Measurements from ENCODE around the gene TRMT112.

DNA sequence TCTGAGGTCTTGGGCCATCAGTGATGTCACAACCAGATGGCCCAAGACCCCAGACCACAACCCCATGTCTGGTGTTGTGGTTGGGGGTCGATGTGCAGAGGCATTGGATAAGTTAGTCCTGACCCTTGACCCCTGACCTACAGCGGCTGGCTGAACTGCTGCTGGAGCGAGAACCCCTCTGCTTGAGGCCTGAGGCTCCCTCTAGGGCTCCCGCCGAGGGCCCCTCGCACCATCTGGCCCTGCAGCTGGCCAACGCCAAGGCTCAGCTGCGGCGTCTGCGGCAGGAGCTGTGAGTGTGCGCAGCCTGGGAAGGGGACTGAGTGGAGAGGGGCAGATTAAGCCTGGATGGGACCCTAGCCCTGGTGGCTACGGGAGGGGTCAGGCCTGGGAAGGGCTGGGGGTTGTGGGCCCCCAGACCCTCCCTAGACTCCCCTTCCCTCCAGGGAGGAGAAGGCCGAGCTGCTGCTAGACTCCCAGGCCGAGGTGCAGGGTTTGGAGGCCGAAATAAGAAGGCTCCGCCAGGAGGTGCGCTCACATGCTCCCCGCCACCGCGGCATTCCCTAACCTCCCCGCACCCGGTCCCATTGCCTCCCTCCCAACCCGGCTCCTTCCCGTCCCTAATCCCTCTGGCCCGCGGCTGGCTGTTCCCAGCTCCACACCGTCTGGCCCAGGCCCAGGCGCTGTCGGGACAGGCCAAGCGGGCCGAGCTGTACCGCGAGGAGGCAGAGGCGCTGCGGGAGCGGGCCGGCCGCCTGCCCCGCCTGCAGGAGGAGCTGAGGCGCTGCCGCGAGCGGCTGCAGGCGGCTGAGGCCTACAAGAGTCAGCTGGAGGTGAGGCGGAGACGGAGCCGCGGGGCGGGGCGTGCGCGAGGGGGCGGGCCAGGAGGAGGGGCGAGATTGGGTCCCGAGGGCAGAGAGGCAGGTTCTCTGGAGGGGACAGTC is 24.8 kb upstream of the TRMT112 start:
- TF ChIP-seq, protein P1, sequence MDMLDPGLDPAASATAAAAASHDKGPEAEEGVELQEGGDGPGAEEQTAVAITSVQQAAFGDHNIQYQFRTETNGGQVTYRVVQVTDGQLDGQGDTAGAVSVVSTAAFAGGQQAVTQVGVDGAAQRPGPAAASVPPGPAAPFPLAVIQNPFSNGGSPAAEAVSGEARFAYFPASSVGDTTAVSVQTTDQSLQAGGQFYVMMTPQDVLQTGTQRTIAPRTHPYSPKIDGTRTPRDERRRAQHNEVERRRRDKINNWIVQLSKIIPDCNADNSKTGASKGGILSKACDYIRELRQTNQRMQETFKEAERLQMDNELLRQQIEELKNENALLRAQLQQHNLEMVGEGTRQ (IDR thresholded peaks at IDR 0.05; ENCODE audit: low read depth, low read length): no peak
- TF ChIP-seq, protein P2, sequence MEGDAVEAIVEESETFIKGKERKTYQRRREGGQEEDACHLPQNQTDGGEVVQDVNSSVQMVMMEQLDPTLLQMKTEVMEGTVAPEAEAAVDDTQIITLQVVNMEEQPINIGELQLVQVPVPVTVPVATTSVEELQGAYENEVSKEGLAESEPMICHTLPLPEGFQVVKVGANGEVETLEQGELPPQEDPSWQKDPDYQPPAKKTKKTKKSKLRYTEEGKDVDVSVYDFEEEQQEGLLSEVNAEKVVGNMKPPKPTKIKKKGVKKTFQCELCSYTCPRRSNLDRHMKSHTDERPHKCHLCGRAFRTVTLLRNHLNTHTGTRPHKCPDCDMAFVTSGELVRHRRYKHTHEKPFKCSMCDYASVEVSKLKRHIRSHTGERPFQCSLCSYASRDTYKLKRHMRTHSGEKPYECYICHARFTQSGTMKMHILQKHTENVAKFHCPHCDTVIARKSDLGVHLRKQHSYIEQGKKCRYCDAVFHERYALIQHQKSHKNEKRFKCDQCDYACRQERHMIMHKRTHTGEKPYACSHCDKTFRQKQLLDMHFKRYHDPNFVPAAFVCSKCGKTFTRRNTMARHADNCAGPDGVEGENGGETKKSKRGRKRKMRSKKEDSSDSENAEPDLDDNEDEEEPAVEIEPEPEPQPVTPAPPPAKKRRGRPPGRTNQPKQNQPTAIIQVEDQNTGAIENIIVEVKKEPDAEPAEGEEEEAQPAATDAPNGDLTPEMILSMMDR (conservative IDR thresholded peaks at IDR 0.05; ENCODE audit: low read depth, low read length): peak; percentile 62
- TF ChIP-seq CEBPB (IDR thresholded peaks at IDR 0.05; ENCODE audit: low read depth, low read length): no peak
- peak; percentile 21; the same call in 1 of the 2 replicates for TF ChIP-seq SMC3 (IDR thresholded peaks at IDR 0.05; ENCODE audit: low read depth, low read length)
- TF ChIP-seq CHD1 (IDR thresholded peaks at IDR 0.05; ENCODE audit: low read depth, low read length): no peak
- TF ChIP-seq, protein P3, sequence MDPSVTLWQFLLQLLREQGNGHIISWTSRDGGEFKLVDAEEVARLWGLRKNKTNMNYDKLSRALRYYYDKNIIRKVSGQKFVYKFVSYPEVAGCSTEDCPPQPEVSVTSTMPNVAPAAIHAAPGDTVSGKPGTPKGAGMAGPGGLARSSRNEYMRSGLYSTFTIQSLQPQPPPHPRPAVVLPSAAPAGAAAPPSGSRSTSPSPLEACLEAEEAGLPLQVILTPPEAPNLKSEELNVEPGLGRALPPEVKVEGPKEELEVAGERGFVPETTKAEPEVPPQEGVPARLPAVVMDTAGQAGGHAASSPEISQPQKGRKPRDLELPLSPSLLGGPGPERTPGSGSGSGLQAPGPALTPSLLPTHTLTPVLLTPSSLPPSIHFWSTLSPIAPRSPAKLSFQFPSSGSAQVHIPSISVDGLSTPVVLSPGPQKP (IDR thresholded peaks at IDR 0.05; ENCODE audit: borderline replicate concordance, low read depth, low read length): no peak
- TF ChIP-seq RFX5 (IDR thresholded peaks at IDR 0.05; ENCODE audit: low read depth, low read length): no peak
- no peak for TF ChIP-seq POLR2A (IDR thresholded peaks at IDR 0.05; ENCODE audit: low read depth, low read length)
- TF ChIP-seq RAD21 (IDR thresholded peaks at IDR 0.05; ENCODE audit: low read length): peak; percentile 30
- no peak for TF ChIP-seq NFE2L2 (IDR thresholded peaks at IDR 0.05; ENCODE audit: low read depth, low read length)
- TF ChIP-seq RCOR1 (IDR thresholded peaks at IDR 0.05; ENCODE audit: insufficient replicate concordance, low read length): no peak
- TF ChIP-seq MAFK (IDR thresholded peaks at IDR 0.05; ENCODE audit: low read depth, low read length): no peak

Data from IMR-90 (cell line).